ENCODE results near the gene ASIC4. TPM values are rescaled to one million over a fixed set of nuclear protein-coding genes. Genes with fewer than 3 reads are reported as not detected.

The ASIC4 gene
- total and polyA plus RNA-seq, 2 of the 13 experiments (the other 11 are each of a cell fraction or from before 2014, with no cell fraction given) = 0.03 TPM; not detected in 1

- TF ChIP-seq GABPB1 (CRISPR knock-in tag; IDR thresholded peaks at IDR 0.05) = peak; percentile 68; the same call in 1 of the 2 replicates
- peak; percentile 17; the same call in 1 of the 2 replicates for TF ChIP-seq TGIF2 (CRISPR knock-in tag; IDR thresholded peaks at IDR 0.05)
- TF ChIP-seq USF2 (IDR thresholded peaks at IDR 0.05; ENCODE audit: low read depth, low read length) = no peak
- TF ChIP-seq USF2 (CRISPR knock-in tag; IDR thresholded peaks at IDR 0.05; ENCODE audit: borderline replicate concordance) = no peak
- no peak for TF ChIP-seq GPN1 (CRISPR knock-in tag; IDR thresholded peaks at IDR 0.05; ENCODE audit: borderline replicate concordance)
- no peak for TF ChIP-seq SIN3B (IDR thresholded peaks at IDR 0.05; ENCODE audit: low read length)
- TF ChIP-seq BORCS8-MEF2B (CRISPR knock-in tag; IDR thresholded peaks at IDR 0.05) = peak; percentile 60
- TF ChIP-seq KLF16 (CRISPR knock-in tag; IDR thresholded peaks at IDR 0.05) = peak in 1 of 2 experiments; percentile 26; a peak in 1 of 4 replicates
- TF ChIP-seq ZNF678 (CRISPR knock-in tag; IDR thresholded peaks at IDR 0.05) = no peak
- TF ChIP-seq SMARCC2 (IDR thresholded peaks at IDR 0.05) = no peak
- TF ChIP-seq ZBTB7B (CRISPR knock-in tag; IDR thresholded peaks at IDR 0.05) = no peak
- no peak for TF ChIP-seq ZNF773 (CRISPR knock-in tag; IDR thresholded peaks at IDR 0.05; ENCODE audit: borderline replicate concordance)
- TF ChIP-seq IRX3 (CRISPR knock-in tag; IDR thresholded peaks at IDR 0.05; ENCODE audit: borderline replicate concordance, low read depth) = no peak; the same call in 1 of the 2 replicates
- peak; percentile 65; the same call in 1 of the 2 replicates for TF ChIP-seq RXRA (CRISPR knock-in tag; IDR thresholded peaks at IDR 0.05)
- TF ChIP-seq HNRNPK (IDR thresholded peaks at IDR 0.05; ENCODE audit: low read depth, low read length, poor library complexity, severe bottlenecking) = peak; percentile 17
- no peak for TF ChIP-seq ATF2 (CRISPR knock-in tag; IDR thresholded peaks at IDR 0.05)
- TF ChIP-seq ZNF782 (CRISPR knock-in tag; IDR thresholded peaks at IDR 0.05; ENCODE audit: borderline replicate concordance) = no peak
- TF ChIP-seq TAF15 (IDR thresholded peaks at IDR 0.05; ENCODE audit: low read depth, low read length, poor library complexity, severe bottlenecking) = no peak
- TF ChIP-seq ZNF788 (CRISPR knock-in tag; IDR thresholded peaks at IDR 0.05; ENCODE audit: borderline replicate concordance) = 0 out of 2 replicates have a peak, but pooled peaks have one; percentile 6
- TF ChIP-seq ZNF441 (CRISPR knock-in tag; IDR thresholded peaks at IDR 0.05; ENCODE audit: borderline replicate concordance) = no peak
- TF ChIP-seq, protein P1, sequence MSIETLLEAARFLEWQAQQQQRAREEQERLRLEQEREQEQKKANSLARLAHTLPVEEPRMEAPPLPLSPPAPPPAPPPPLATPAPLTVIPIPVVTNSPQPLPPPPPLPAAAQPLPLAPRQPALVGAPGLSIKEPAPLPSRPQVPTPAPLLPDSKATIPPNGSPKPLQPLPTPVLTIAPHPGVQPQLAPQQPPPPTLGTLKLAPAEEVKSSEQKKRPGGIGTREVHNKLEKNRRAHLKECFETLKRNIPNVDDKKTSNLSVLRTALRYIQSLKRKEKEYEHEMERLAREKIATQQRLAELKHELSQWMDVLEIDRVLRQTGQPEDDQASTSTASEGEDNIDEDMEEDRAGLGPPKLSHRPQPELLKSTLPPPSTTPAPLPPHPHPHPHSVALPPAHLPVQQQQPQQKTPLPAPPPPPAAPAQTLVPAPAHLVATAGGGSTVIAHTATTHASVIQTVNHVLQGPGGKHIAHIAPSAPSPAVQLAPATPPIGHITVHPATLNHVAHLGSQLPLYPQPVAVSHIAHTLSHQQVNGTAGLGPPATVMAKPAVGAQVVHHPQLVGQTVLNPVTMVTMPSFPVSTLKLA (IDR thresholded peaks at IDR 0.05) = no peak
- no peak for TF ChIP-seq ELK4 (CRISPR knock-in tag; IDR thresholded peaks at IDR 0.05; ENCODE audit: borderline replicate concordance)
- no peak for TF ChIP-seq GATAD2A (CRISPR knock-in tag; IDR thresholded peaks at IDR 0.05)
- TF ChIP-seq JUN (CRISPR knock-in tag; IDR thresholded peaks at IDR 0.05) = no peak
- TF ChIP-seq ZNF326 (CRISPR knock-in tag; IDR thresholded peaks at IDR 0.05; ENCODE audit: borderline replicate concordance) = no peak
Measured at GRCh38 chr2:219570194-219570923, 56.1 kb downstream of the ASIC4 start (continued).

Measured in HepG2 (cell line).